ENCODE results near the gene CALCOCO1.

The CALCOCO1 gene

GRCh38 chr12:53752192-53752601 is 24.9 kb upstream of the CALCOCO1 start:
- no peak for DNase-seq (ENCODE audit: low spot score)

- DNase-seq (ENCODE audit: low spot score) = no peak
These were observed 24.3 kb upstream of the CALCOCO1 start, which contains the start of gene CISTR for GRCh38 chr12:53751336-53752191. Gene CISTR, minus strand, starts transcription at chr12:53751979.

- DNase-seq (ENCODE audit: low spot score) = no peak
These were observed 23.6 kb upstream of the CALCOCO1 start for GRCh38 chr12:53750812-53751335.

- DNase-seq (ENCODE audit: low spot score) = no peak
These were observed 22.9 kb upstream of the CALCOCO1 start for GRCh38 chr12:53749986-53750811.

- no peak for DNase-seq (ENCODE audit: low spot score)
These were observed 21.0 kb upstream of the CALCOCO1 start for GRCh38 chr12:53748072-53748840.

GRCh38 chr12:53747095-53747494 is 19.8 kb upstream of the CALCOCO1 start:
- DNase-seq (ENCODE audit: low spot score) = no peak

- DNase-seq (ENCODE audit: low spot score) = peak; percentile 94
These were observed 19.4 kb upstream of the CALCOCO1 start for GRCh38 chr12:53746592-53747092.

- no peak for DNase-seq (ENCODE audit: low spot score)
These were observed 17.5 kb upstream of the CALCOCO1 start for GRCh38 chr12:53744751-53745150.

- no peak for DNase-seq (ENCODE audit: low spot score)
These were observed 16.8 kb upstream of the CALCOCO1 start for GRCh38 chr12:53744130-53744441.

- peak; percentile 79 for DNase-seq (ENCODE audit: low spot score)
These were observed 16.2 kb upstream of the CALCOCO1 start for GRCh38 chr12:53743266-53744129.

- DNase-seq (ENCODE audit: low spot score) = no peak
These were observed 12.9 kb upstream of the CALCOCO1 start for GRCh38 chr12:53740130-53740491.

- DNase-seq (ENCODE audit: low spot score) = no peak
These were observed 12.2 kb upstream of the CALCOCO1 start for GRCh38 chr12:53739214-53740129.

- no peak for DNase-seq (ENCODE audit: low spot score)
These were observed 11.4 kb upstream of the CALCOCO1 start for GRCh38 chr12:53738406-53739213.

- no peak for DNase-seq (ENCODE audit: low spot score)
These were observed 10.7 kb upstream of the CALCOCO1 start for GRCh38 chr12:53737951-53738405.

- no peak for DNase-seq (ENCODE audit: low spot score)
These were observed 10.0 kb upstream of the CALCOCO1 start for GRCh38 chr12:53737093-53737808.

GRCh38 chr12:53736592-53736991 is 9.3 kb upstream of the CALCOCO1 start:
- DNase-seq (ENCODE audit: low spot score) = no peak

GRCh38 chr12:53735556-53735955 is 8.3 kb upstream of the CALCOCO1 start:
- no peak for DNase-seq (ENCODE audit: low spot score)

GRCh38 chr12:53734425-53734824 is 7.2 kb upstream of the CALCOCO1 start:
- DNase-seq (ENCODE audit: low spot score) = no peak
